ENCODE data around the gene MYH11. TPM values are rescaled to one million over a fixed set of nuclear protein-coding genes. Genes with fewer than 3 reads are reported as not detected.
A peak's percentile ranks its signal among the peaks of the same experiment; 100 is the strongest.

Gene MYH11
- total and polyA plus RNA-seq, 10 donors = 9.6 to 135 (median 110) TPM

- TF ChIP-seq CTCF (IDR thresholded peaks at IDR 0.05 in 8 of 11, conservative IDR thresholded peaks at IDR 0.05 in 3 of 11) = no peak
- no peak for TF ChIP-seq POLR2A (IDR thresholded peaks at IDR 0.05)
- TF ChIP-seq POLR2AphosphoS5 (IDR thresholded peaks at IDR 0.05) = peak in 2 of 3 donors; percentile 24 to 52
- Histone ChIP-seq H3K4me3 (no peak overlapping the region), H3K27me3 (replicated peaks in 1 of 7) (no peaks in the 10 kb centered on the region), H3K4me1 (no peaks in the 10 kb centered on the region), H3K27ac (no peak overlapping the region), H3K36me3 (peaks cover 0 to 100% (median 68%) of the 10 kb centered on the region in 6 donors), H3K9me3 (no peaks in the 10 kb centered on the region)
- WGBS, 5 donors = 85 to 95% (median 91%) methylated on average over 28 to 29 of the region's 29 CpGs
- no peak for DNase-seq
- intact Hi-C loops (cut with DNase I; ENCODE audit: low total_unique reads) = no loop called here
These were observed 142.2 kb downstream of the MYH11 start for GRCh38 chr16:15714393-15715172.

- Histone ChIP-seq H3K27ac (no peak overlapping the region), H3K36me3 (peaks cover 0 to 100% (median 36%) of the 10 kb centered on the region in 6 donors), H3K4me1 (peaks cover 0 to 11% (median 6%) of the 10 kb centered on the region in 6 donors), H3K27me3 (replicated peaks in 1 of 7) (no peaks in the 10 kb centered on the region), H3K9me3 (no peaks in the 10 kb centered on the region), H3K4me3 (no peak overlapping the region)
- intact Hi-C loops (cut with DNase I; ENCODE audit: low total_unique reads) = no loop called here
- TF ChIP-seq POLR2A (IDR thresholded peaks at IDR 0.05) (no peak), POLR2AphosphoS5 (IDR thresholded peaks at IDR 0.05) (no peak), CTCF (IDR thresholded peaks at IDR 0.05 in 8 of 11, conservative IDR thresholded peaks at IDR 0.05 in 3 of 11) (no peak)
- 91 to 95% (median 92%) methylated on average over 7 of the region's 7 CpGs for WGBS, 5 donors
- no peak for DNase-seq
These were observed 147.8 kb downstream of the MYH11 start for GRCh38 chr16:15708997-15709396.

- peak overlapping the region in 2 of 8 donors; percentile 11 to 18 for H3K27ac ChIP-seq
- WGBS, 5 donors = 74 to 92% (median 82%) methylated on average over 12 of the region's 12 CpGs
- intact Hi-C loops (cut with DNase I; ENCODE audit: low total_unique reads) = no loop called here
- H3K27me3 ChIP-seq (replicated peaks in 1 of 7) = no peaks in the 10 kb centered on the region
- no peak overlapping the region for H3K4me3 ChIP-seq
- no peaks in the 10 kb centered on the region for H3K9me3 ChIP-seq
- H3K36me3 ChIP-seq = peaks cover 0 to 100% (median 34%) of the 10 kb centered on the region in 6 donors
- TF ChIP-seq POLR2A (IDR thresholded peaks at IDR 0.05) = no peak
- TF ChIP-seq POLR2AphosphoS5 (IDR thresholded peaks at IDR 0.05) = peak in 2 of 3 donors; percentile 33 to 55
- no peak for DNase-seq
- H3K4me1 ChIP-seq = peaks cover 0 to 17% (median 6%) of the 10 kb centered on the region in 6 donors
These were observed 148.7 kb downstream of the MYH11 start for GRCh38 chr16:15708096-15708495.

- peaks cover 0 to 100% (median 36%) of the 10 kb centered on the region in 6 donors for H3K36me3 ChIP-seq
- DNase-seq = no peak
- no peaks in the 10 kb centered on the region for H3K9me3 ChIP-seq
- intact Hi-C loops (cut with DNase I; ENCODE audit: low total_unique reads) = no loop called here
- WGBS, 5 donors = 85 to 97% (median 94%) methylated on average over 3 of the region's 3 CpGs
- TF ChIP-seq POLR2A (IDR thresholded peaks at IDR 0.05) = no peak
- no peak overlapping the region for H3K27ac ChIP-seq
- H3K4me1 ChIP-seq = peaks cover 0 to 18% (median 6%) of the 10 kb centered on the region in 6 donors
- H3K4me3 ChIP-seq = no peak overlapping the region
- no peaks in the 10 kb centered on the region for H3K27me3 ChIP-seq (replicated peaks in 1 of 7)
These were observed 149.5 kb downstream of the MYH11 start for GRCh38 chr16:15707332-15707731.

GRCh38 chr16:15705064-15705565, 151.7 kb downstream of the MYH11 start:
- no peak for TF ChIP-seq POLR2A (IDR thresholded peaks at IDR 0.05)
- no peak for TF ChIP-seq CTCF (IDR thresholded peaks at IDR 0.05 in 8 of 11, conservative IDR thresholded peaks at IDR 0.05 in 3 of 11)
- no peak for TF ChIP-seq POLR2AphosphoS5 (IDR thresholded peaks at IDR 0.05)
- intact Hi-C loops (cut with DNase I; ENCODE audit: low total_unique reads) = no loop called here
- H3K36me3 ChIP-seq = peaks cover 0 to 100% (median 44%) of the 10 kb centered on the region in 6 donors
- no peaks in the 10 kb centered on the region for H3K27me3 ChIP-seq (replicated peaks in 1 of 7)
- 57 to 75% (median 63%) methylated on average over 8 of the region's 8 CpGs for WGBS, 5 donors
- peaks cover 0 to 18% (median 6%) of the 10 kb centered on the region in 6 donors for H3K4me1 ChIP-seq
- DNase-seq = no peak
- H3K9me3 ChIP-seq = no peaks in the 10 kb centered on the region
- H3K27ac ChIP-seq = peak overlapping the region in 1 of 8 donors; percentile 16
- H3K4me3 ChIP-seq = no peak overlapping the region

All from spleen (tissue), 11 donors.